LNCAP (cell line): ENCODE results near the gene RPS6KA5.

ENCODE experiments used
- TF ChIP-seq, protein P1 (sequence below): fragments of 450-650 bp; IDR thresholded peaks from 2 replicates; pipeline ENCODE4 v1.5.1; 2017; ENCODE audit warnings: mild to moderate bottlenecking

Gene RPS6KA5

DNA sequence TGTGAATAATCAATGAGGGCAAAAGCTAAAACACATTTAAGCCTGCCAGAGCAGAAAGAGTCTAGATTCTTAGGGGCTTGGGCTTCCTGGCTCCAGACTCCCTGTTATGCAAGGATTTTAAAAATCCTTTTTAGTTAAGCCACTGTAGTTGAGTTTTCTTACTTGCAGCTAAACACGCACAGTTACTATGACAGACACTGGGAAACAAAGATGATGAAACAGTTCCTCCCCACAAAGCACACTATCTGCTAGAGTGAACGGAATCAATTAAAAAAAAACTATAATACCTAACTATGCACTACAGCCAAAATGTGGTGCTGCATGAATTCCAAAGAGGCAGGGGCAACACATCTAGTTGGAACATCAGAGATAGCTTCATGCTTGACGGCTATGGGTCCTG lies 28.2 kb downstream of the RPS6KA5 start:
- TF ChIP-seq, protein P1, sequence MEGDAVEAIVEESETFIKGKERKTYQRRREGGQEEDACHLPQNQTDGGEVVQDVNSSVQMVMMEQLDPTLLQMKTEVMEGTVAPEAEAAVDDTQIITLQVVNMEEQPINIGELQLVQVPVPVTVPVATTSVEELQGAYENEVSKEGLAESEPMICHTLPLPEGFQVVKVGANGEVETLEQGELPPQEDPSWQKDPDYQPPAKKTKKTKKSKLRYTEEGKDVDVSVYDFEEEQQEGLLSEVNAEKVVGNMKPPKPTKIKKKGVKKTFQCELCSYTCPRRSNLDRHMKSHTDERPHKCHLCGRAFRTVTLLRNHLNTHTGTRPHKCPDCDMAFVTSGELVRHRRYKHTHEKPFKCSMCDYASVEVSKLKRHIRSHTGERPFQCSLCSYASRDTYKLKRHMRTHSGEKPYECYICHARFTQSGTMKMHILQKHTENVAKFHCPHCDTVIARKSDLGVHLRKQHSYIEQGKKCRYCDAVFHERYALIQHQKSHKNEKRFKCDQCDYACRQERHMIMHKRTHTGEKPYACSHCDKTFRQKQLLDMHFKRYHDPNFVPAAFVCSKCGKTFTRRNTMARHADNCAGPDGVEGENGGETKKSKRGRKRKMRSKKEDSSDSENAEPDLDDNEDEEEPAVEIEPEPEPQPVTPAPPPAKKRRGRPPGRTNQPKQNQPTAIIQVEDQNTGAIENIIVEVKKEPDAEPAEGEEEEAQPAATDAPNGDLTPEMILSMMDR, result no peak

DNA sequence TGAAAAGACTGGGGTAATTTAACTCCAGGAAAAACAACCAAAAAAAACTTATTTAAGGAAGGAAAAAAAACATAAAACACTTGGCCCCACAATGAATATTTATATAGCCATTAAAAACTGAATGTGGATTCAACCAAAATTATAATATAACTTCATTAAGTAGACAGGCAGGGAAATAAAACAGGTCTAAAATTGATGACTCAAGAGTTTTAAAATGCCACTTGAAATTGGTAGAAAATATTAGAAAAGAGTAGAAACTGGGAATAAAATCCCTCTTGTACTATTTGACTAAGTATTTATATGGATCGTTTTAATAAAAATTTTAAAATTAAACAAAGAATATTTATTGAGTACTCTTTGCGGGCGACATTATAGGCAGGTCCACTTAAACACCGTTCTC lies 28.8 kb downstream of the RPS6KA5 start:
- TF ChIP-seq, protein P1, result no peak

DNA sequence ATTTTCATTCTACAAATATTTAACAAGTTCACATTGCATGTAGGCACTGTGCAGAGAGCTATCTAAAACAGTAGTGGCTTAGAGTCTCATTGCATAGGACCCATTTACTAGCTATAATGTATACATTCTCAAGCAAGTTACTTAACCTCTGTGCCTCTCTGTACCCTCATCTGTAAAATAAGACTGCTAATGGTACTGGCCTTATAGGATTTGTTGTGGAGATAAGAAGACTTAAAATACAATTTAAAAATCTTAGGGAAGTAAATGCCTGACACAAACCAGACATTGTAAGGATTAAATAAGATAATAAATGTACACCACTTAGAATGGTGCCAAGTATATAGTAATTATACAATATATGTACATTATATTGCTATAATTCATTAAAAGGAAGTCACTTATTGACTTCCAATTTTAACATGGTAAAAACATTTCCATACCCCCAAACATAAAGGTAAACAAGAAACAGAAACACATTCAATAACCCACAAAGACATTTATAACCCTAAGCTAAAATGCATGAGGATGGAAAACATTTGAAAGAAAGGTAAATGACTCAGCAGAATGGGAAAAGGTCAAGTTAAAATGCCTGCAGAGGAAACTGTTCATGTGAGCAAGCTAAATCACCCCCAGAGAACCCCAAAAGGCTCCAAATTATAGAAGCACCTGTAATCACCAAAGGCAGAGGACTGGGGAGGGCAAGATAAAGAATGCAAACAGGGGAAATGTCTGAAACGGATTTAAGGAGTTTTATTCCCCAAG lies 30.8 kb downstream of the RPS6KA5 start:
- TF ChIP-seq, protein P1, result no peak

DNA sequence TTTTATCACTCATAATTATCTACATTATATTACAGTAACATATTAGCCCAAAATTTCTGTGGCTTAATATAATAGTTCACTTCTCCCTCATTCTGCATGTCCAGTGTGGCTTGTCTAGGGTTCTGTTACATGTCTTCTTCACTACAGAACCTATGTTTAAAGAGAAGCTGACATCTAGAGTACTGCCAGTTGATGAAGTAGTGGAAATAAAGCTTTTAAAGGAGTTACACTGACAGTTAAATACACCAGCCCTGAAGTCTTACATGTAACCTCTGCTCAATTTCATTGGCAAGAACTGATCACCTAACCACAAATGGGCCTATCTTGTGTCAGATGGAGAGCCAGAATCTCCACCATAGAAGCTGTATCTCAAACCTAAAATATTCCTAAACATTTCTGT lies 32.9 kb downstream of the RPS6KA5 start:
- TF ChIP-seq, protein P1, result no peak

DNA sequence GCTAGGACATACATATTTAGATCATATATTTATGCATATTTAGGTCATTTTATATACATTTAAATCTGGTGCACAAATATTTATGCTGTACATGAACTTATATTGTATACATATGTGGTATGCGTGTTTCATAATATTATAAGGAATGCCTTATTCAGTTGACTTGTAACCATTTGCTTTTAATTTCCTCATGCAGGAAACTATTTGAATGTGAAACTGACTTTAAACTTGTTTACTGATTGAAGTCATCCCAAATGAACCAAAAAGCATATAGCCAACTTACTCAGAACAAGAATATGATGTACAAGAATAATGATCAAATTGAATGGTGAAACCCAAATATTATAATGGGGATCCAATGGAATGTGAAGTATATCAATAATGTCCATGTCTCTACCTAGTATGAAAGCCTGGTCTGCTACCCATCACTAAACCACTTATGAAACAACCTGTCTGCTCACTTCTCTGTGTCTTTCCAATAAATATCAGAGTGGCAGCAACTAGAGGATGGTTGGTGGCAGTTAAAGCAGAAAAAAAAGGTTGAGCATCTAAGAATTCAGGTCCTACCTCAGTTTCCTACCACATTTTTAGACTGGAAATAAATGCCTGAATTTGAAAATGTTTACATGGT lies 38.3 kb downstream of the RPS6KA5 start:
- TF ChIP-seq, protein P1, result no peak

DNA sequence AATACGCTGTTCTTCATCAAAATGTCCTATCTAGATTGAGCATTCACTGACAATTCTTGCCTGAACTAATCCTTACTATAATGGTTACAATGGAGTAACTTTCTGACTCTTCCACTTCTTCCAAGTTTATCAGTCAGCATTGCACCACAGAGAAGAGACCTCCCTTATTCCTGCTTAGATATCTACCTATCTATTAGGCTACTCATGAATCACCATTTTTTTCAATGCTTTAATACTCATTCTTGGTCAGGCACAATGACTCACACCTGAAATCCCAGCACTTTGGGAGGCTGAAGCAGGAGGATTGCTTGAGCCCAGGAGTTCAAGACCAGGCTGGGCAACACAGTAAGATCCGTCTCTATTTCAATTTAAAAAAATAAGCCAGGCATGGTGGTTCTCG lies 39.3 kb downstream of the RPS6KA5 start:
- TF ChIP-seq, protein P1, result no peak

DNA sequence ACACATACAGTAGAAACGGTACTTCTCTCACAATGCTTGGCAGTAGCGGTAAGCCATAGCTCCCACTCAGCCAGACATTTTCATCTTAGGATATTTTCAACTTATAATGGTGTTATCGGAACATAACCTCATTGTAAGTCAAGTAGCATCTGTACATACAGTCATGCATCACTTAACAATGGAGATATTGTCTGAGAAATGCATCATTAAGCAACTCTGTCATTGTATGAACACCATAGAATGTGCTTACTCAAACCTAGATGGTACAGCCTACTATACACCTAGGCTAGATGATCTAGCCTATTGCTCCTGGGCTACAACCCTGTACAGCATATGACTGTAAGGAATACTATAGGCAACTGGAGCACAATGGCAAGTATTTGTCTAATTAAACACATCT lies 40.8 kb downstream of the RPS6KA5 start:
- TF ChIP-seq, protein P1, result no peak
